ENCODE data around the gene BMI1.
A peak's percentile ranks its signal among the peaks of the same experiment; 100 is the strongest.

BMI1 gene

GRCh38 chr10:22319980-22320558 is 830 bp upstream of the BMI1 start:
- no peak for DNase-seq (ENCODE audit: low spot score)

GRCh38 chr10:22321156-22321923 is 441 bp downstream of the BMI1 start:
- peak; percentile 80 for DNase-seq (ENCODE audit: low spot score)

- peak; percentile 59 for DNase-seq (ENCODE audit: low spot score)
These were observed 1.2 kb downstream of the BMI1 start for GRCh38 chr10:22321924-22322640.

GRCh38 chr10:22322641-22323160 is 1.8 kb downstream of the BMI1 start:
- DNase-seq (ENCODE audit: low spot score): no peak

- no peak for DNase-seq (ENCODE audit: low spot score)
These were observed 2.8 kb downstream of the BMI1 start for GRCh38 chr10:22323538-22324305.

- DNase-seq (ENCODE audit: low spot score): no peak
These were observed 3.5 kb downstream of the BMI1 start for GRCh38 chr10:22324413-22324812.

GRCh38 chr10:22324893-22325271 is 4.0 kb downstream of the BMI1 start:
- no peak for DNase-seq (ENCODE audit: low spot score)

- DNase-seq (ENCODE audit: low spot score): peak; percentile 90
These were observed 4.6 kb downstream of the BMI1 start for GRCh38 chr10:22325272-22326144.

- no peak for DNase-seq (ENCODE audit: low spot score)
These were observed 5.3 kb downstream of the BMI1 start for GRCh38 chr10:22326145-22326702.

- DNase-seq (ENCODE audit: low spot score): no peak
These were observed 8.3 kb downstream of the BMI1 start for GRCh38 chr10:22329150-22329549.

GRCh38 chr10:22332116-22332692 is 11.3 kb downstream of the BMI1 start:
- DNase-seq (ENCODE audit: low spot score): no peak

GRCh38 chr10:22333167-22333974 is 12.5 kb downstream of the BMI1 start:
- no peak for DNase-seq (ENCODE audit: low spot score)

GRCh38 chr10:22333975-22334282 is 13.0 kb downstream of the BMI1 start:
- no peak for DNase-seq (ENCODE audit: low spot score)

- DNase-seq (ENCODE audit: low spot score): no peak
These were observed 13.7 kb downstream of the BMI1 start for GRCh38 chr10:22334414-22335172.

- DNase-seq (ENCODE audit: low spot score): peak; percentile 80
These were observed 14.5 kb downstream of the BMI1 start for GRCh38 chr10:22335173-22335933.

GRCh38 chr10:22338185-22338900 is 17.4 kb downstream of the BMI1 start:
- no peak for DNase-seq (ENCODE audit: low spot score)

GRCh38 chr10:22338931-22339330 is 18.0 kb downstream of the BMI1 start:
- no peak for DNase-seq (ENCODE audit: low spot score)
